Left hindlimb (tissue), 1 donor: Measurements from ENCODE around the gene SMAP2.

Experiments used
- DNase-seq: peaks from one replicate; pipeline ENCODE4 v3.0.0-alpha.2; 2018

Gene SMAP2

DNA sequence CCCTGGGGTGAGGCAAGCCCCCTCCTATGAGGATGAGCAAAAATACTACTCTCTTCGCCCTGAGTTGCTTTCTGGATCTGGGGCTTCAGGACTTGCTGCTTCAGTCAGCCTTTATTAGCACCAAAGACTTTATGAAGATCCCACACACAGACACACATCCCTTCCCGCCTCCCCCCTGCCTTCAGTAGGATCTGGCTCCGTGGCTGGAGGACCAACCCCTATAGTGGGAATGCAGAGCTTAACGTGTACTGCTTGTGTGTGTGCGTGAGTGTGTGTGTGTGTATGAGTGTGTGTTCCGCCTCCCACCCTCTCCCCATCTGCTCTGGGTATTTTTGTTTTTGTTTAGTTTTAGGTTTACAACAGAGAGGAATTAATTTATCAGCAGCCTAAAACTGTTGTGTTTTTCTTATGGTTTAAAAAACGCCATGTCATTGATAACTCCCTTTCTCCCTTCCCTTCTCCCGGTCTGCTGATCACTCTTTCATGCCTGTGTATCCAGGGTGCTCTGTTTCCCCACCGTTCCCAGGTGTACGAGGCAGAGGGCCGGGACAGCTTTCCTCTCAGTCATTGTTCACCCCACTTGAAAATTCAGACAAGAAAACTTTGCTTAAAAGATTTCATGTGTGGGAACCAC is 49.2 kb downstream of the SMAP2 start:
- no peak for DNase-seq

DNA sequence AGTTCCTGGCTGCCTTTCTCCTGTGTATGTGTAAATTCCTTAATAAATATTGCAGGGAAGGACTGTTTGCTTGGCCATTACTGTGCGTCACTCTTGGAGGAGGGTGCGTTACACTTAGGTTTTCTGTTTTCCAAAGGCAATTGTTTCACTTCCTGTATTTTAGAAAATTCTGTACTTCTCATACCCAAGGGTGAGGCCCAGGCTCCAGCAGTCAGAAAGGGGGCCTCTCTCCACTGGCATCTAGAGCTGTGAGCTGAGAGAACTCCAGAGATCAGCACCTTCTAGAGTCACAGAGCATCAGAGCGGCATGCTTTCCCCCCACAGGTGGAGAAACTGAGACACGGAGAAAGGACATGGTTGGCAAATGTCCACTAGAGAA is 49.7 kb downstream of the SMAP2 start:
- DNase-seq: no peak

DNA sequence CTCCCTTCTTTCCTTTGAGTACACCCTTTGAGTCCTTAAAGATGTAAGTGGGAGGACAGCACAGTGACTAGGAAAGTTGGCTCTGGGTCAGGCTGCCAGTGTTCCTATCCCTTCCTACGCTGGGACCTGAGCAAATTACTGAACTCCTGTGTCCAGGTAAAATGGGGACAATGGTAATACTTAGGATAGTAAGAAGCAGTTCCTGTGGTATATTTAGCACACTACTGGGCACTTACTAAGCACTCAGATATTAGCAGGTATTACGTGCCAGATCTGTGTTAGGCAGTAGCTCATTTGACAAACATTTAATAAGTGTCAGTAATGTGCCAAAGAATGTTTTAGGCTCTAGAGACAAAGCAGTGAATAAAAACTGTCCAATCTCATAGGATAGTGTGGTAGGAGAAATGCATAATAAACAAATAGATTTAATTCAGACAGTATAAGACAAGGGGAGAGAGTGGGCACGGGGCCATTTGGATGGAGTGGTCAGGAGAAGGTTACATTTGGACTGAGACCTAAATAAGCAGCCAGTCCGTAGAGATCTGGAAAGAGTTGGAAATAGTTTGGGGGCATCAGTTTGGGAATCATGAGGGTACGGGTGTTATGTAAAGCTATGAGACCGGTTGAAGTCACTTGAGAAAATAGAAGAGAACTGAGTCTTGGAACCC is 50.6 kb downstream of the SMAP2 start:
- no peak for DNase-seq

DNA sequence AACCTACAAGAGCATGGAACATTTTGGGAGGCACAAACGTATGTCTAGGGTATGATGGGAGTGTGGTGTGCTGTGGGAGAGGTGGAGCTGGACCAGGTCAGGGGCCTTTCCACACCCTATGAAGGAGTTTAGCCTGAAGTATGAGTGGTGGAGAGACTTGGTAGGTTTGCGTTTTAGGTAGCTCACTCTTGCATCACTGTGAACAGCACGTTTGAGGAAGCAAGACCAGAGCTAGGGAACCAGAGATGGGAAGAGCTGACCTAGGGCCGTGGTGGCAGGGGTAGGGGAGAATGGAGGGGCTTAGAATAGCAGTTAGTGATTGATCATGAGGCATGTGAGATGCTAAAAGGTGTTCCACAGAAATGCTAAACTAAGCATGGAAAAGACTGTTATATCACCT is 51.7 kb downstream of the SMAP2 start:
- no peak for DNase-seq

DNA sequence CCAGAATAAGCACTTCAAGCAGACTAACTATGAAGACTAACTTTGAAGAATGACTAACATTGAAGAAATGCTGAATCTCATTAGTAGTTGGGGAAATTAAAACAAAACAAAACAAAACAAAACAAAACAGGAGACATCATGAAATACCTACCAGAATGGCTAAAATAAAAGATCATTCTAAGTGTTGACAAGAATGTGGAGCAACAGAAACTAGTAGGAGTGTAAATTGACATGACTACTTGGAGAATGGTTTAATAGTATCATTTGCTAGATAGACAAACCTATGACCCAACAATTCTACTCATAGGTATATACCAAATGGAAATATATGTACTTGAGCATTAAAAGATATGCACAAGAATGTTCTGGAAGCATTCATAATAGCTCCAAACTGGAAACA is 57.9 kb downstream of the SMAP2 start:
- no peak for DNase-seq

DNA sequence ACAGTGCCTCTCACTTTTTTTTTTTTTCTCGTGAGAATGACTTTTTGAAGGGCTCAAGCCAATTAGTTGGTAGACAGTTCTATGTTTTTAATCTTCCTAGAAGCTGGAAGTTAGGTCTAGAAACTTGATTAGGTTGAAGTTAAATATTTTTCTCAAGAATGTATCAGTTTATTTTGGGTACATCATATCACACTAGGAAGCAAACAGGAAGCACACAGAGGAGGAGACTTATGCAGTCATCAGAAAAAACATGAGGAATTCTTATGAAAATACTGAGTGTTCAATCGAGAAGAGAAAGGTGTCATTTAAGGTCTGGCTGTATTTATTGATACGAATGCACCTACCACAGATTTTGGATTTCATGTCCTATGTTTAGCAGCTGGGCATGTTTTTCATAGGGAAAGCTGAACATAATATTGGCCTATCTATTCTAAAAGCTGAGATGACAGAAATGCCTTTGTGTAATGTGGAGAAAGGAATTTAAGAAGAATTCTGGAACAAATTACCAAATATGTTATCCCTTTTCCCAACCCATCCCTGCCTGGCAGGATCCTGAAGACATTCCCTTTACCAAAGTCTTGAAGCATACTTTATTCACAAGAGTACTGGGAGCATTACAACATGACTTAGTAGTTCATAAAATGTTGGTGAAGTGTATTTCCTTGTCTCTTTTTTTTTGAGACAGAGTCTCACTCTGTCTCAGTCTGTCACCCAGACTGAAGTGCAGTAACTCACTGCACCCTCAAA is 59.3 kb downstream of the SMAP2 start:
- no peak for DNase-seq

DNA sequence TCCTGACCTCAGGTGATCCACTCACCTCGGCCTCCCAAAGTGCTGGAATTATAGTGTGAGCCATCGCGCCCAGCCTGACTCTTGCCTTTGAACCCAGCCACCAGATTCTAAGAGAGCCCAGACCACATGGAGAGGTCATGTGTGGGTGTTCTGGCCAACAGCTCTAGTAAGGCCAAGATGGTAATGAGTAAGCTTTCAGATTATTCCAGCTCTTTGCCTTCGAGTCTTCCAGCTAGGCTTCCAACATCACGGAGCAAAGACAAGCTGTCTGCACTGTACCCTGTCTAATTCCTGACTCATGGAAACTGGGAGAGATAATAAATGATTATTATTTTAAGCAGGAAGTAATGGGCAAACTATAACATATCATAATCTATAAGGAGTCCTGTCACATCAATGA is 61.9 kb downstream of the SMAP2 start:
- no peak for DNase-seq

DNA sequence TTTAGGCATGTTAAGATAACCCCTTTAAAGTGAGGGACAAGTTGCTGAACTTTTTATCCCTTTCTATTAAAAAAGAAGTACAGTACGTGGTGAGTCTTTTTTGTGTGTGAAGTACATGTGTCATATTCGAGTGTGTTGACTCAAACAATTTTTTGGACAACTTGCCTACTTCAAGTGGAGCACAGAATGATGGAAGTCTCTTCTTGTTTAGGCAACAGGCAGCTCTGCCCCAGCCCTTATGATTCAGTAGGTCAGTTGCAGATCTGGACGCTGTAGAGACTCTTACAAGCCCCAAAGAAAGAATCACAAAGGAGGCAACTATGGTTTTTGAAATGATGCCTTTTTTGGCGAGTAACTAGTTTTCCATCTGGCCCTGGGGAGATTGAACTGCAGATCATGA is 62.3 kb downstream of the SMAP2 start:
- no peak for DNase-seq

DNA sequence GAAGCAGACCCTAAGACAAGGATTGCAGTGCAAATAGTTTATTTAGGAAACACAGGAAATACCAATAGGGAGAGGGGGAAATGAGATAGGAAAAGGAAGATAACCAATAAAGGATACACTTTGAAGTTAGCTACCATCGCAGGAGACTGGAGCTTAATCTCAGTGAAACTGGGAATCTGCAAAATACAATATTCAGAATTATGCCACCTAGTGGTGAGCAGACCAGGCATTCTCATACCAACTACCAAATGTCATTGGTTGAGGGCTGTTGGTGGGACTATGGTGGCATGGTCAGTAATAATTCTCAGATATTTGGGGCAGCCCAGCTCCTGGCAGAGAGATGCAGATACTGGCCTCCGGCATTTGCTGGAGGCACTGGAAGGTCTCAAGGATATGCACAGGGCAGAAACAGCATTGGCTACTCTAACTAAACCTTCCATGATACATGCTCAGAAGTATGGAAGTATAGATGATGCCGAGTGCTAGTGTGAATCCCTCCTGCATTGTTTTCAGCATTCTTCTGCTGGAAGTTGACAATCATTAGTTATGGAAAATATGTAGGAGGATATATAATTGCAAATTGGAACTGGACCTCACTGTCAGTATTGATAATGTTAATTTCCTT is 65.0 kb downstream of the SMAP2 start:
- DNase-seq: no peak

DNA sequence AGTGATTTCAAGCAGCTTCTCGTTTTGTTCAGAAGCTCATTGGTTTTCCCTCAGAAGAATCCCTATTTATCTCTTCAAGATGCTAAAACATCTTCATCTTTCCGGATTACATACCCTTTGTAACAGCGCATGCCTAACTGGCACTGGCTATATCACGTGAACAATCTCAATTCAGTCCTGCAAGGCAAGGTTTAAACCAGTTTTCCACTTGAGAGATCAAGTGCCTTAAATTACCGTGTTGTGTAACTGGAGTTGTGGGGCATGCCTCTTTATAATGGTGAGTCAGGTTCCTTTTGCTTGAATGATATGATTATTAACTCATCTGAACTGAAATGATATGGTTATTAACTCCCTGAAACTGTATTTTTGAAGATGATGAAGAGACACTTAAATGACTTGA is 65.7 kb downstream of the SMAP2 start:
- no peak for DNase-seq

DNA sequence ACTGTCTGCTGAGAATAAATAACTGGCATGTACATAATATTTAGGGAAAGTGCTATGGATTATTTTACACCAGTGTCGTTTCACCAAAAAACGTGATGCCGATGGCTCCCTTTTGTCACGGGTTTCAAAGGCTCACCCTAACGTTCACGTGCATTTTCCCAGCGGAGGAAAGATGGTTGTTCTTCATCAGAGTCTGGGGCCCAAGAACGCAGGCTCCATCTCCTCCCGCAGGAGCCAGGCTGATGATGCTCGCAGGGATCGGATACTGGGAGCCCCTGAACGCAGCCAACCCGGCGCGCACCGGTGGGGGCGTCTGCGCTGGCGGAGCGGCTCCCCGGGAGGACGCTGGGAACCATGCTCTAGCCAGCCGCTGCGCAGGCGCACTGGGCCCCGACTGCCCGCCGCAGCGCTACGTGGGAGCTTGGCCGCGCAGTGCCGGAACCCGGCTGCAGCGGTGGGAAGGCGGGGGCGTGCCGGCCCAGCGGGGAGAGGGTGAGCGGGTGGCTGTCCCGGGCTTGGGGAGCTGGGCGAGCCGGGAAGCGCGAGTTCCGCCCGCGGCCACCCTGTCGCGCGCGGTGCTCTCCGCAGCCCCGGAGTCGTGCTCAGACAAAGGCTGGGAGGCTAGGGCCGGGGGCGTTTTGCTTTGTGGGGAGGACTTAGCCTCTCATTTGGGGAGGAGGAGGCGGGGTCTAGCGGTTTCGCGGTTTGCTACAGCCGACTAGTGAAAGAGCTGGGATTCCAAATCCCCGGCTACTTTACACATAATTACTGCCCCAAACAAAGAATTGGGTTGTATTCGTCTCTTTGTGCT is 76.4 kb downstream of the SMAP2 start, which contains the start of gene ZFP69B:
ZFP69B (plus strand) TSS at position 793 of the 811 bp plus-strand sequence. CDS start 486 bp downstream, outside the sequence.
- peak; percentile 95 for DNase-seq

DNA sequence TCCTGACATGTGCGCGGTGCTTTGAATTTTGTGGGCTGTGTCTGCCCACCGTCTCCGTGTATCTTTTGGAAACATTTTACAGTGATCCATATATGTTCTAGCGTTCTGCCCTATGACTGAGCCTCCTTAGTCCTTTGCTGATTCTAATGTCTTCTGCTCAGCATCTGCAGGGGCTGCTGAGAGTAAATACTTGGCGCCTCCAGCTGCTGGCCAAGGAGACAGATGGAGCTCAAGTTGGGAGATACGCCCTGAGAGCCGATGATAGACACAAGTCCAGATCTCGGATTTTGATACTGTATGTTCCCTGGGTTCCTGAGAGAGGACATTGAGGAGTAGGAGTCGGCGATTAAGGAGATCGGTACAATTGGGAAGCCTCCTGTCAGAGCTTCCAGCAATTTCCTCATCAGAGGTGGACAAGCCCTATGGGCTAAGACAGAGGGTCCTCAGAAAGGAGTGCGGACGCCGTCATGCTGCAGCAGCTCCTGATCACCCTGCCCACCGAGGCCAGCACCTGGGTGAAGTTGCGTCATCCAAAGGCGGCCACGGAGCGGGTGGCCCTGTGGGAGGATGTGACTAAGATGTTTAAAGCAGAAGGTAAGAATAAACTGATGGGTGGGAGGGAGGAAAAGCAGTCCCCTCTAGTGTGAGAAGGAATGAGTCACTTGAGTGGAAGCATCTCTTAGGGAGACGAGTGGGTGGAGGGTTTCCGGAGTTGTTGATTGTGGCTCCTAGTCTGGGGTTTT is 77.1 kb downstream of the SMAP2 start:
- peak; percentile 32 for DNase-seq

DNA sequence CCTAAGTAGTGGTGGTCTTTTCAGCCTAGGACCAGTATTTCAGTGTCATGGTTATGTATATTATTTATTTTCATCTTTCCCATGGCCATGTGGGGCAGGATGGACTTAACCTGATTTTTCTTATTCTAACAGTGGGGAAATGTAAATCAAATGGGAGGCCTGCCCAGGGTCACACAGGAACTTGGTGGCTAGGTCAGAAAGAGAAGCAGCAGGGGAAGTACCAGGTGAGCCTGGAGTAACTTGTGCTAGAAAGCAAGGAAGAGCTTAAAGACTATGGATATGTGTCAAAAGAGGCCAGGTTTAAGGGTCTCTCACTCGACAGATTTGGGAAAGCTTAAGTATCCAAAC is 77.7 kb downstream of the SMAP2 start:
- DNase-seq: no peak

DNA sequence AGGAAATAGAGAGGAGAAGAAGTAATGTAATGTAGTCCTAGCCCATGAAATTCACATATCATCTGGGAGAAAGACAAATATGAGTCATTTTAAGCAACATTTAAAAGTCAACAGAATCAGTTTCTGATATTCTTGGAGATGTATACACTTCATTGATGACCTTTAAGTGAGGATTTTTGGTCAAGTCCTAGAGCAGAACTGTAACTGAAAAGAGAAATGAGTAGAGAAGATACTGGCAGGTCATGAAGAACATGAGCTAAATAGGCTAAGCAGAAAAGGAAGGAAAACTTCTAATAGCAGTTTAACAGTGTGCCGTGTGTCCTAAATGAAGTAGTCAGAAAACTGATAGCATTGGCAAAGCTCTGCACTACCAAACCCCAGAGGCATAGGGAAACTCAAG is 81.3 kb downstream of the SMAP2 start:
- DNase-seq: no peak

DNA sequence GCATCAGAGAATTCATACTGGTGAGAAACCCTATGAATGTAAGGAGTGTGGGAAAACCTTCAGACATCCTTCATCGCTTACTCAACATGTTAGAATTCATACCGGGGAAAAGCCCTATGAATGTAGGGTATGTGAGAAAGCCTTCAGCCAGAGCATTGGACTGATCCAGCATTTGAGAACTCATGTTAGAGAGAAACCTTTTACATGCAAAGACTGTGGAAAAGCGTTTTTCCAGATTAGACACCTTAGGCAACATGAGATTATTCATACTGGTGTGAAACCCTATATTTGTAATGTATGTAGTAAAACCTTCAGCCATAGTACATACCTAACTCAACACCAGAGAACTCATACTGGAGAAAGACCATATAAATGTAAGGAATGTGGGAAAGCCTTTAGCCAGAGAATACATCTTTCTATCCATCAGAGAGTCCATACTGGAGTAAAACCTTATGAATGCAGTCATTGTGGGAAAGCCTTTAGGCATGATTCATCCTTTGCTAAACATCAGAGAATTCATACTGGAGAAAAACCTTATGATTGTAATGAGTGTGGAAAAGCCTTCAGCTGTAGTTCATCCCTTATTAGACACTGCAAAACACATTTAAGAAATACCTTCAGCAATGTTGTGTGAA is 89.5 kb downstream of the SMAP2 start:
- DNase-seq: no peak

DNA sequence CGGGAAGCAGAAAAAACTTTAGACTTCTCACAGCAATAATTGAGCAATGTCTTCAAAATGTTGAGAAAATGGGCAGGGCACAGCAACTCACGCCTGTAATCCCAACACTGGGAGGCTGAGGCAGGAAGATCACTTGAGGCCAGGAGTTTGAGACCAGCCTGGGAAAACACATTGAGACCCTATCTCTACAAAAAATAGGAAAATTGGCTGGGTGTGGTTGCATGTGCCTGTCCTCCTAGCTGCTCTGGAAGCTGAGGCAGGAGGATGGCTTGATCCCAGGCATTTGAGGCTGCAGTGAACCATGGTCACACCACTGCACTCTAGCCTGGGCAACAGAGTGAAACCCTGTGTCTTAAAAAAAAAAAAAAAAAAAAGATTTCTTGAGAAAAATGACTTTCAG is 95.8 kb downstream of the SMAP2 start:
- no peak for DNase-seq
